Esophagus muscularis mucosa (tissue), 4 donors: ENCODE data around the gene COL4A1. TPM values are rescaled to one million over a fixed set of nuclear protein-coding genes. Genes with fewer than 3 reads are reported as not detected.

ENCODE experiments used
- DNase-seq: peaks from one replicate; pipeline ENCODE4 v3.0.0-alpha.2; 2017; ENCODE audit errors: extremely low spot score
- H3K27ac ChIP-seq, 4 donors: fragments of 200-600 bp; sonication (generic); replicated peaks in 1 of 4; 1 replicate in 3 of 4; 2 replicates in 1 of 4; pipeline ENCODE4 v1.5.1; 2016 to 2019; ENCODE audit warnings: mild to moderate bottlenecking in 1 of 4
- H3K27me3 ChIP-seq, 4 donors: fragments of 200-600 bp; sonication (generic); one replicate each; pipeline versions ENCODE4 v1.5.1 to v1.6.0; 2016 to 2019
- H3K36me3 ChIP-seq, 4 donors: fragments of 200-600 bp; sonication (generic); one replicate each; pipeline ENCODE4 v1.5.1; 2016 to 2019
- H3K4me1 ChIP-seq, 4 donors: fragments of 200-600 bp; sonication (generic); one replicate each; pipeline ENCODE4 v1.5.1; 2016 to 2019
- H3K4me3 ChIP-seq, 4 donors: fragments of 200-600 bp; sonication (generic); 1 replicate in 2 of 4; 2 replicates in 2 of 4; pipeline ENCODE4 v1.5.1; 2016 to 2019; ENCODE audit warnings: mild to moderate bottlenecking in 4 of 4, moderate library complexity in 1 of 4
- H3K9me3 ChIP-seq, 4 donors: fragments of 200-600 bp; sonication (generic); 1 replicate in 3 of 4; 2 replicates in 1 of 4; pipeline ENCODE4 v1.5.1; 2016 to 2019
- EP300 ChIP-seq: sonication (generic); formaldehyde crosslinking; IDR thresholded peaks from one replicate; pipeline ENCODE4 v1.6.1; 2017; ENCODE audit warnings: antibody characterized with exemption
- POLR2A ChIP-seq: fragments of 450-650 bp; IDR thresholded peaks from one replicate; pipeline ENCODE4 v1.6.1; 2017; ENCODE audit warnings: antibody characterized with exemption, moderate library complexity, mild to moderate bottlenecking, low read depth
- POLR2AphosphoS5 ChIP-seq, 2 donors: sonication (generic); formaldehyde crosslinking; IDR thresholded peaks; one replicate each; pipeline ENCODE4 v1.6.1; 2017; ENCODE audit warnings: antibody characterized with exemption in 2 of 2
- WGBS: methylation state at CpG from one replicate; pipeline ENCODE4 v1.1.5; 2018; 5-methylcytosine and 5-hydroxymethylcytosine counted together
- intact Hi-C: fragments of 100-400 bp; cut with DNase I; formaldehyde crosslinking; loops from one replicate; pipeline ENCODE4 v1.15.1; 2023
- total RNA-seq, 4 donors: library from RNA; depleted of rRNA; stranded (reverse); fragments of >200 nt; gene quantifications; one replicate each; pipeline versions ENCODE4 v1.1.0 to v1.2.1, GENCODE V29; 2016
- TF ChIP-seq, protein P1 (sequence below), 3 experiments: fragments of 200-600 bp in 2 of 3; fragments of 450-650 bp in 1 of 3; sonication (generic) in 2 of 3; IDR thresholded peaks; one replicate each; pipeline ENCODE4 v1.5.1; 2017 to 2019; ENCODE audit warnings: antibody characterized with exemption in 3 of 3, mild to moderate bottlenecking in 2 of 3, moderate library complexity in 1 of 3

Gene COL4A1
- total RNA-seq, 4 donors from 2014 or later = 328 to 578 (median 405) TPM

DNA sequence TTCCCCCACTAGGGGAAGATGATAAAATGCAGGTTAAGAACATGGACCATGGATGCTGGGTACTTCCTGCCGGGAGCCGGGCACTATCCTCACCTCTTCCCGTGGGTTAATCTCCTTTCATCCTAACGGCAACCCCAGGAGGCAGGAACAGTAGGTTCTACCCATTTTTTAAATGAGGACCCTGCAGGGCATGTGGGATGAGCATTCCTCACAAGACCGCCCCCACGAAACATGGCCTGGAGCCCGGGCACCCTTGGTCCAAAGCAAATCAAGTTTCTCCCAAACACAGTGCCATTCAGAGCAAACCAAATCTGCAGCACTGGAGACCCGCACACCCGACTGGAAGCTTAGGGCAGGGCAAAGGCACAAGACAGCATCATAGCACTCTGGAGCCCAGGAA is 35.5 kb upstream of the COL4A1 start:
- WGBS = 61% methylated on average over 7 of the region's 9 CpGs
- DNase-seq = no peak
- intact Hi-C loops = loop anchor here (5.0 kb wide), 2 partner anchors 35 to 70 kb away; partner anchors contain the start of genes COL4A1 and COL4A2

DNA sequence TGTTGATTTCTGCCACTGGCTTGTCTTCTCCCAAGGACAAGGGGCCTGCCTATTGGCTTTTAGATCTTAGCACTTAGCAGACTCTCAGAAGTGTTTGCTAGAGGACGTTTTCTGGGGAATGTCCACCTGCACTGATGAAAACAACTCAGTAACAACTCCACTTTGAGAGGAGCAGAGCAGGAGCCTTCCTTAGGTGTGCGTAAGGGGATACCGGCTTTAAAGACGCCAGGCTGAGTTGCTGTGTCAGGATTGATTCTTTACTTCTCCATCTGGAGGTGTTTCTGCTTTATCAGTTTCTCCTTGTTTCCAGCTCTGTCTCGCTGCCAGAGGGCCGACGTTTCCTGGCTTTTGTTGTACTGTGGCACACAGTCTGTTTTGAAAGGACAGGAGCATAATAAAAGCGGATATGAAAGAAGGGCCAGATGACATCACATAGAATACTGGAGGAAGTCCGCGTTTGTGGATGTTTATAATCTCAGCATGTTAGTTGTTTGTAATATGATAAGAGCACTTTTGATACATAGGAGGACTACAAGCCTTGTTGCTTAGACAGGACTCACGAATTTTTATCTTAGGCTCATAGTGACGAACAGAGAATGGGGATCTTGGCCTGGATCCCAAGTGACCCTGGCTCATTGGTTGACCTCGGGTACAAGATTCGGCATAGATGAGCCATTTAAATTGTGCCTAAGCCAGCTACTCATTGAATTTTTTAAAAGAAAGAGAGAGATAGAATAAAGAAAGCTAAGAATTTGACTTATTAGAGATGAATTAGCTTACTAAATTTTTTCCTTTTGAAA is 34.7 kb upstream of the COL4A1 start:
- DNase-seq = no peak

More for the DNA sequence above, 35.5 kb upstream of the COL4A1 start:
- peak overlapping the region; percentile 91 to 98 (median 92) for H3K27ac ChIP-seq
- peaks cover 66 to 98% (median 95%) of the 10 kb centered on the region in 4 donors for H3K4me1 ChIP-seq
- H3K27me3 ChIP-seq = no peaks in the 10 kb centered on the region
- H3K9me3 ChIP-seq = no peaks in the 10 kb centered on the region
- no peaks in the 10 kb centered on the region for H3K36me3 ChIP-seq
- H3K4me3 ChIP-seq = no peak overlapping the region
- TF ChIP-seq POLR2A (no peak), POLR2AphosphoS5 (IDR thresholded peaks at IDR 0.05) (no peak)
- TF ChIP-seq, protein P1, sequence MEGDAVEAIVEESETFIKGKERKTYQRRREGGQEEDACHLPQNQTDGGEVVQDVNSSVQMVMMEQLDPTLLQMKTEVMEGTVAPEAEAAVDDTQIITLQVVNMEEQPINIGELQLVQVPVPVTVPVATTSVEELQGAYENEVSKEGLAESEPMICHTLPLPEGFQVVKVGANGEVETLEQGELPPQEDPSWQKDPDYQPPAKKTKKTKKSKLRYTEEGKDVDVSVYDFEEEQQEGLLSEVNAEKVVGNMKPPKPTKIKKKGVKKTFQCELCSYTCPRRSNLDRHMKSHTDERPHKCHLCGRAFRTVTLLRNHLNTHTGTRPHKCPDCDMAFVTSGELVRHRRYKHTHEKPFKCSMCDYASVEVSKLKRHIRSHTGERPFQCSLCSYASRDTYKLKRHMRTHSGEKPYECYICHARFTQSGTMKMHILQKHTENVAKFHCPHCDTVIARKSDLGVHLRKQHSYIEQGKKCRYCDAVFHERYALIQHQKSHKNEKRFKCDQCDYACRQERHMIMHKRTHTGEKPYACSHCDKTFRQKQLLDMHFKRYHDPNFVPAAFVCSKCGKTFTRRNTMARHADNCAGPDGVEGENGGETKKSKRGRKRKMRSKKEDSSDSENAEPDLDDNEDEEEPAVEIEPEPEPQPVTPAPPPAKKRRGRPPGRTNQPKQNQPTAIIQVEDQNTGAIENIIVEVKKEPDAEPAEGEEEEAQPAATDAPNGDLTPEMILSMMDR (IDR thresholded peaks at IDR 0.05) = no peak

GRCh38 chr13:110340812-110341444 is 34.0 kb upstream of the COL4A1 start:
- no peaks in the 10 kb centered on the region for H3K9me3 ChIP-seq
- TF ChIP-seq, protein P1 (IDR thresholded peaks at IDR 0.05) = no peak
- TF ChIP-seq POLR2AphosphoS5 (IDR thresholded peaks at IDR 0.05) (peak in 1 of 2 donors; percentile 85), POLR2A (no peak), EP300 (peak; percentile 93)
- H3K4me1 ChIP-seq = peaks cover 70 to 100% (median 96%) of the 10 kb centered on the region in 4 donors
- whole genome bisulfite sequencing = 21% methylated on average over 24 of the region's 24 CpGs
- peak overlapping the region; percentile 30 to 40 (median 36) for H3K4me3 ChIP-seq
- intact Hi-C loops = loop anchor here (5.0 kb wide), 2 partner anchors 34 to 71 kb away; partner anchors contain the start of genes COL4A1 and COL4A2
- no peaks in the 10 kb centered on the region for H3K27me3 ChIP-seq
- H3K27ac ChIP-seq = peak overlapping the region; percentile 91 to 98 (median 92)
- peak; percentile 98 for DNase-seq
- H3K36me3 ChIP-seq = no peaks in the 10 kb centered on the region

More for the DNA sequence above, 34.7 kb upstream of the COL4A1 start:
- TF ChIP-seq EP300 (no peak), POLR2A (no peak), POLR2AphosphoS5 (IDR thresholded peaks at IDR 0.05) (peak in 1 of 2 donors; percentile 14)
- TF ChIP-seq, protein P1 (IDR thresholded peaks at IDR 0.05) = no peak
- H3K4me1 ChIP-seq = peaks cover 66 to 98% (median 95%) of the 10 kb centered on the region in 4 donors
- no peaks in the 10 kb centered on the region for H3K9me3 ChIP-seq
- no peaks in the 10 kb centered on the region for H3K36me3 ChIP-seq
- intact Hi-C loops = loop anchor here (5.0 kb wide), 2 partner anchors 34 to 71 kb away; partner anchors contain the start of genes COL4A1 and COL4A2
- H3K4me3 ChIP-seq = peak overlapping the region; percentile 14 to 40 (median 34)
- 19% methylated on average over 14 of the region's 14 CpGs for WGBS
- peak overlapping the region; percentile 91 to 98 (median 92) for H3K27ac ChIP-seq
- H3K27me3 ChIP-seq = no peaks in the 10 kb centered on the region

GRCh38 chr13:110339975-110340550 is 33.1 kb upstream of the COL4A1 start:
- Histone ChIP-seq H3K4me3 (peak overlapping the region; percentile 30 to 40 (median 36)), H3K4me1 (peaks cover 76 to 100% (median 97%) of the 10 kb centered on the region in 4 donors), H3K27me3 (no peaks in the 10 kb centered on the region), H3K9me3 (no peaks in the 10 kb centered on the region), H3K36me3 (peaks cover 0 to 3% (median 0%) of the 10 kb centered on the region in 4 donors), H3K27ac (peak overlapping the region; percentile 91 to 98 (median 92))
- intact Hi-C loops = loop anchor here (5.0 kb wide), 2 partner anchors 33 to 72 kb away; partner anchors contain the start of genes COL4A1 and COL4A2
- no peak for DNase-seq
- TF ChIP-seq POLR2A = no peak
- TF ChIP-seq, protein P1 (IDR thresholded peaks at IDR 0.05) = no peak
- no peak for TF ChIP-seq EP300
- no peak for TF ChIP-seq POLR2AphosphoS5 (IDR thresholded peaks at IDR 0.05)
- WGBS = 78% methylated on average over 9 of the region's 9 CpGs
